ENCODE data around the gene HCST.

Gene HCST

GRCh38 chr19:35882114-35882832, 20.1 kb upstream of the HCST start (continued):
- TF ChIP-seq HIC1 (tag by site-specific recombination; IDR thresholded peaks at IDR 0.05) (peak; percentile 62), SP2 (tag by site-specific recombination; IDR thresholded peaks at IDR 0.05) (no peak), SP7 (tag by site-specific recombination; IDR thresholded peaks at IDR 0.05) (no peak), KLF8 (tag by site-specific recombination; IDR thresholded peaks at IDR 0.05) (peak; percentile 71), ZBTB48 (tag by site-specific recombination; IDR thresholded peaks at IDR 0.05) (no peak), ZSCAN4 (tag by site-specific recombination; IDR thresholded peaks at IDR 0.05) (peak; percentile 53; the same call in 1 of the 2 replicates), ZBTB17 (tag by site-specific recombination; IDR thresholded peaks at IDR 0.05) (no peak), BCL11B (tag by site-specific recombination; IDR thresholded peaks at IDR 0.05; ENCODE audit: low read depth) (peak; percentile 90; the same call in 1 of the 2 replicates), ZNF571 (tag by site-specific recombination; IDR thresholded peaks at IDR 0.05) (no peak), OSR2 (tag by site-specific recombination; IDR thresholded peaks at IDR 0.05) (no peak), GLIS2 (tag by site-specific recombination; IDR thresholded peaks at IDR 0.05) (no peak), ZNF76 (tag by site-specific recombination; IDR thresholded peaks at IDR 0.05; ENCODE audit: borderline replicate concordance, low read depth) (no peak), REST (tag by site-specific recombination; IDR thresholded peaks at IDR 0.05) (peak; percentile 97), ZNF175 (tag by site-specific recombination; IDR thresholded peaks at IDR 0.05) (peak; percentile 88; the same call in 1 of the 2 replicates), HOXA7 (CRISPR knock-in tag; IDR thresholded peaks at IDR 0.05; ENCODE audit: borderline replicate concordance) (no peak), KLF9 (tag by site-specific recombination; IDR thresholded peaks at IDR 0.05; ENCODE audit: low read depth) (peak; percentile 50; the same call in 1 of the 2 replicates), ZNF341 (tag by site-specific recombination; IDR thresholded peaks at IDR 0.05; ENCODE audit: low read depth) (peak; percentile 79), OVOL3 (tag by site-specific recombination; IDR thresholded peaks at IDR 0.05) (peak; percentile 97; the same call in 1 of the 2 replicates), ZNF214 (tag by site-specific recombination; IDR thresholded peaks at IDR 0.05; ENCODE audit: borderline replicate concordance) (no peak; the same call in 1 of the 2 replicates), RBAK (tag by site-specific recombination; IDR thresholded peaks at IDR 0.05) (peak; percentile 95), ZNF10 (tag by site-specific recombination; IDR thresholded peaks at IDR 0.05) (peak; percentile 83; the same call in 1 of the 2 replicates), ZNF514 (tag by site-specific recombination; IDR thresholded peaks at IDR 0.05) (peak; percentile 99), WT1 (tag by site-specific recombination; IDR thresholded peaks at IDR 0.05) (peak; percentile 79), ZBTB20 (tag by site-specific recombination; IDR thresholded peaks at IDR 0.05) (no peak), ZBTB21 (tag by site-specific recombination; IDR thresholded peaks at IDR 0.05) (peak; percentile 96), GFI1B (tag by site-specific recombination; IDR thresholded peaks at IDR 0.05) (peak; percentile 96), ZNF302 (tag by site-specific recombination; IDR thresholded peaks at IDR 0.05; ENCODE audit: low read depth) (peak; percentile 82; the same call in 1 of the 2 replicates), ZFHX2 (tag by site-specific recombination; conservative IDR thresholded peaks at IDR 0.05) (no peak), ZNF660 (tag by site-specific recombination; IDR thresholded peaks at IDR 0.05) (peak; percentile 67; the same call in 1 of the 2 replicates), ZNF292 (tag by site-specific recombination; IDR thresholded peaks at IDR 0.05; ENCODE audit: borderline replicate concordance, low read depth) (peak; percentile 99), ZNF114 (tag by site-specific recombination; IDR thresholded peaks at IDR 0.05) (no peak), ZNF157 (tag by site-specific recombination; IDR thresholded peaks at IDR 0.05) (peak; percentile 52; the same call in 1 of the 2 replicates), ZNF280C (tag by site-specific recombination; IDR thresholded peaks at IDR 0.05) (no peak)

Data from HEK293 (cell line).